ENCODE measurements around the gene TMC4. TPM values are rescaled to one million over a fixed set of nuclear protein-coding genes. Genes with fewer than 3 reads are reported as not detected.

Gene TMC4
- total RNA-seq, 1 experiment from 2014 or later, result 13.4 TPM

GRCh38 chr19:54114340-54115108 lies 58.4 kb downstream of the TMC4 start:
- Histone ChIP-seq H2AFZ (ENCODE audit: low read length) (peak overlapping the region; percentile 67), H4K20me1 (ENCODE audit: low read length) (no peaks in the 10 kb centered on the region), H3K27me3 (ENCODE audit: low read length) (no peaks in the 10 kb centered on the region), H3K4me3 (ENCODE audit: low read length) (peak overlapping the region; percentile 74), H3K9ac (ENCODE audit: low read length) (peak overlapping the region; percentile 78), H3K27ac (ENCODE audit: low read length) (no peak overlapping the region), H3K4me2 (ENCODE audit: low read length) (peak overlapping the region; percentile 95), H3K4me1 (ENCODE audit: insufficient read depth, low read length) (peaks cover 10% of the 10 kb centered on the region), H3K79me2 (ENCODE audit: low read length) (peaks cover 42% of the 10 kb centered on the region), H3K9me2 (replicated peaks; ENCODE audit: low read length) (no peaks in the 10 kb centered on the region), H3K9me3 (ENCODE audit: low read length) (no peaks in the 10 kb centered on the region), H3K36me3 (ENCODE audit: low read depth, low read length) (peaks cover 12% of the 10 kb centered on the region; the same call in 1 of the 2 replicates), H3F3A (ENCODE audit: low read length, unreplicated experiment) (no peaks in the 10 kb centered on the region)
- intact Hi-C loops (cut with micrococcal nuclease), result loop anchor here (1.0 kb wide), 2 partner anchors 12 to 23 kb away; partner anchors contain the start of genes CNOT3 and NDUFA3
- ChIA-PET CTCF (interaction anchor here (0.6 kb wide), 1 partner anchor 84 kb away, joined by 3 read pairs; no protein-coding TSS in a partner anchor), POLR2A (ENCODE audit: unreplicated experiment) (interaction anchor here (0.5 to 2.1 kb wide), 3 partner anchors 22 to 247 kb away, joined by 3 to 25 read pairs (median 8); partner anchors contain the start of genes CNOT3, MBOAT7 and MYADM)
- peak; percentile 63 for ATAC-seq
- BruUV-seq (replicated peaks), result no TSS peak
- TF ChIP-seq CTCF (conservative IDR thresholded peaks at IDR 0.05; ENCODE audit: low read depth, low read length) (no peak), EZH2phosphoT487 (IDR thresholded peaks at IDR 0.05; ENCODE audit: borderline replicate concordance, low read length) (no peak), EZH2 (IDR thresholded peaks at IDR 0.05; ENCODE audit: low read length, unreplicated experiment) (no peak)
- peak; percentile 64 for DNase-seq

Other genes with a start within 250 kb of the TMC4 start
- gene CACNG8, start 210.2 kb downstream of the TMC4 start, total RNA-seq (2014; rRNA removed), result 0.15 and 0.23 TPM in 2 replicates
- gene CACNG6, start 181.5 kb downstream of the TMC4 start, total RNA-seq (2014; rRNA removed), result 1.8 TPM in 1 of 2 replicates, not detected in the other
- gene VSTM1, start 109.3 kb downstream of the TMC4 start, total RNA-seq (2014; rRNA removed), result not detected in 2 replicates
- gene TARM1, start 91.8 kb downstream of the TMC4 start, total RNA-seq (2014; rRNA removed), result not detected in 2 replicates
- 0.46 TPM in 1 of 2 replicates, not detected in the other for gene OSCAR, start 72.4 kb downstream of the TMC4 start, total RNA-seq (2014; rRNA removed)
- 91.6 and 138 TPM in 2 replicates for gene NDUFA3, start 70.3 kb downstream of the TMC4 start, total RNA-seq (2014; rRNA removed)
- gene TFPT, start 57.5 kb downstream of the TMC4 start, total RNA-seq (2014; rRNA removed), result 55.4 and 74.2 TPM in 2 replicates
- 170 and 196 TPM in 2 replicates for gene PRPF31, start 57.4 kb downstream of the TMC4 start, total RNA-seq (2014; rRNA removed)
- 41.1 and 60.2 TPM in 2 replicates for gene CNOT3, start 35.4 kb downstream of the TMC4 start, total RNA-seq (2014; rRNA removed)
- gene LENG1, start 13.4 kb downstream of the TMC4 start, total RNA-seq (2014; rRNA removed), result 13.6 and 18.8 TPM in 2 replicates
- 231 and 261 TPM in 2 replicates for gene MBOAT7, start 16.4 kb upstream of the TMC4 start, total RNA-seq (2014; rRNA removed)
- gene TSEN34, start 18.1 kb upstream of the TMC4 start, total RNA-seq (2014; rRNA removed), result 122 and 173 TPM in 2 replicates
- gene RPS9, start 27.7 kb upstream of the TMC4 start, total RNA-seq (2014; rRNA removed), result 3,477 and 3,621 TPM in 2 replicates
- gene LILRB3, start 49.8 kb upstream of the TMC4 start, total RNA-seq (2014; rRNA removed), result not detected in 2 replicates
- not detected in 2 replicates for gene LILRA6, start 69.6 kb upstream of the TMC4 start, total RNA-seq (2014; rRNA removed)
- gene LILRB5, start 84.1 kb upstream of the TMC4 start, total RNA-seq (2014; rRNA removed), result not detected in 2 replicates
- gene LILRB2, start 108.0 kb upstream of the TMC4 start, total RNA-seq (2014; rRNA removed), result not detected in 2 replicates
- gene LILRA5, start 140.0 kb upstream of the TMC4 start, total RNA-seq (2014; rRNA removed), result not detected in 2 replicates
- gene LILRA4, start 166.0 kb upstream of the TMC4 start, total RNA-seq (2014; rRNA removed), result not detected in 2 replicates
- not detected in 2 replicates for gene LAIR1, start 191.8 kb upstream of the TMC4 start, total RNA-seq (2014; rRNA removed)
- gene TTYH1, start 242.3 kb upstream of the TMC4 start, total RNA-seq (2014; rRNA removed), result 1.1 and 3.7 TPM in 2 replicates

Data from PC-3 (cell line).